ENCODE data around the gene POLD2. TPM values are rescaled to one million over a fixed set of nuclear protein-coding genes. Genes with fewer than 3 reads are reported as not detected.

Gene POLD2
- polyA plus RNA-seq, 1 donor from 2014 or later = 79.5 TPM

GRCh38 chr7:44163591-44163990 lies 40.2 kb upstream of the POLD2 start:
- Histone ChIP-seq H4K20me1 (ENCODE audit: insufficient read depth) (no peaks in the 10 kb centered on the region), H3K9me3 (ENCODE audit: low read length) (no peaks in the 10 kb centered on the region), H3K4me3 (ENCODE audit: low read length) (no peak overlapping the region), H3K36me3 (ENCODE audit: insufficient read depth, low read length) (no peaks in the 10 kb centered on the region), H3K79me2 (replicated peaks; ENCODE audit: insufficient read depth, low read length) (no peaks in the 10 kb centered on the region), H3F3A (ENCODE audit: insufficient read depth, low read length, poor library complexity, severe bottlenecking) (no peaks in the 10 kb centered on the region), H3K27me3 (ENCODE audit: insufficient read depth, low read depth, low read length) (no peaks in the 10 kb centered on the region), H3K9ac (ENCODE audit: low read length) (no peak overlapping the region), H2AFZ (ENCODE audit: low read depth, low read length) (no peak overlapping the region), H3K4me2 (ENCODE audit: low read length) (no peak overlapping the region), H3K9me2 (ENCODE audit: insufficient read depth, low read length) (no peaks in the 10 kb centered on the region), H3K27ac (ENCODE audit: low read length) (no peak overlapping the region)
- no peak for TF ChIP-seq EZH2 (IDR thresholded peaks at IDR 0.05; ENCODE audit: borderline replicate concordance, insufficient read depth, low read length, poor library complexity, severe bottlenecking)
- TF ChIP-seq RAD21 (conservative IDR thresholded peaks at IDR 0.05) = no peak
- no peak for TF ChIP-seq POLR2AphosphoS5 (IDR thresholded peaks at IDR 0.05)
- no peak for TF ChIP-seq SMC3 (conservative IDR thresholded peaks at IDR 0.05; ENCODE audit: poor library complexity)
- no peak for TF ChIP-seq EP300 (conservative IDR thresholded peaks at IDR 0.05; ENCODE audit: poor library complexity, severe bottlenecking)
- no peak for TF ChIP-seq REST (IDR thresholded peaks at IDR 0.05; ENCODE audit: borderline replicate concordance)
- TF ChIP-seq MXI1 (conservative IDR thresholded peaks at IDR 0.05; ENCODE audit: poor library complexity, severe bottlenecking) = no peak
- TF ChIP-seq CTCF (IDR thresholded peaks at IDR 0.05; ENCODE audit: poor library complexity, severe bottlenecking) = no peak
- no peak for TF ChIP-seq TAF1 (IDR thresholded peaks at IDR 0.05; ENCODE audit: low read depth)

GRCh38 chr7:44162785-44163395 lies 39.5 kb upstream of the POLD2 start:
- no peak overlapping the region for H2AFZ ChIP-seq (ENCODE audit: low read depth, low read length)
- no peaks in the 10 kb centered on the region for H4K20me1 ChIP-seq (ENCODE audit: insufficient read depth)
- no peak overlapping the region for H3K4me2 ChIP-seq (ENCODE audit: low read length)
- H3K4me3 ChIP-seq (ENCODE audit: low read length) = no peak overlapping the region
- H3K27me3 ChIP-seq (ENCODE audit: insufficient read depth, low read depth, low read length) = no peaks in the 10 kb centered on the region
- H3K36me3 ChIP-seq (ENCODE audit: insufficient read depth, low read length) = no peaks in the 10 kb centered on the region
- H3K9me2 ChIP-seq (ENCODE audit: insufficient read depth, low read length) = no peaks in the 10 kb centered on the region
- H3K27ac ChIP-seq (ENCODE audit: low read length) = no peak overlapping the region
- no peaks in the 10 kb centered on the region for H3K79me2 ChIP-seq (replicated peaks; ENCODE audit: insufficient read depth, low read length)
- TF ChIP-seq MXI1 (conservative IDR thresholded peaks at IDR 0.05; ENCODE audit: poor library complexity, severe bottlenecking) (no peak), POLR2AphosphoS5 (IDR thresholded peaks at IDR 0.05) (no peak), SMC3 (conservative IDR thresholded peaks at IDR 0.05; ENCODE audit: poor library complexity) (no peak), EZH2 (IDR thresholded peaks at IDR 0.05; ENCODE audit: borderline replicate concordance, insufficient read depth, low read length, poor library complexity, severe bottlenecking) (no peak), REST (IDR thresholded peaks at IDR 0.05; ENCODE audit: borderline replicate concordance) (no peak), RAD21 (conservative IDR thresholded peaks at IDR 0.05) (no peak), EP300 (conservative IDR thresholded peaks at IDR 0.05; ENCODE audit: poor library complexity, severe bottlenecking) (no peak), TAF1 (IDR thresholded peaks at IDR 0.05; ENCODE audit: low read depth) (no peak), CTCF (IDR thresholded peaks at IDR 0.05; ENCODE audit: poor library complexity, severe bottlenecking) (no peak)
- no peaks in the 10 kb centered on the region for H3F3A ChIP-seq (ENCODE audit: insufficient read depth, low read length, poor library complexity, severe bottlenecking)
- no peak overlapping the region for H3K9ac ChIP-seq (ENCODE audit: low read length)
- no peaks in the 10 kb centered on the region for H3K9me3 ChIP-seq (ENCODE audit: low read length)
